GM21528 (cell line): ENCODE data around the gene GNAT2.
"Not testable (repeated sequence)": the region's sequence is repeated elsewhere in the genome, so short reads cannot be mapped to it uniquely, and the experiment has no call there.

Experiments
- ATAC-seq: cut with Tn5 transposase; IDR thresholded peaks from one replicate; pipeline ENCODE4 v1.9.1; 2021; ENCODE audit warnings: mild to moderate bottlenecking, moderate library complexity; ENCODE audit not compliant: unreplicated experiment, low FRiP score

Gene GNAT2

DNA sequence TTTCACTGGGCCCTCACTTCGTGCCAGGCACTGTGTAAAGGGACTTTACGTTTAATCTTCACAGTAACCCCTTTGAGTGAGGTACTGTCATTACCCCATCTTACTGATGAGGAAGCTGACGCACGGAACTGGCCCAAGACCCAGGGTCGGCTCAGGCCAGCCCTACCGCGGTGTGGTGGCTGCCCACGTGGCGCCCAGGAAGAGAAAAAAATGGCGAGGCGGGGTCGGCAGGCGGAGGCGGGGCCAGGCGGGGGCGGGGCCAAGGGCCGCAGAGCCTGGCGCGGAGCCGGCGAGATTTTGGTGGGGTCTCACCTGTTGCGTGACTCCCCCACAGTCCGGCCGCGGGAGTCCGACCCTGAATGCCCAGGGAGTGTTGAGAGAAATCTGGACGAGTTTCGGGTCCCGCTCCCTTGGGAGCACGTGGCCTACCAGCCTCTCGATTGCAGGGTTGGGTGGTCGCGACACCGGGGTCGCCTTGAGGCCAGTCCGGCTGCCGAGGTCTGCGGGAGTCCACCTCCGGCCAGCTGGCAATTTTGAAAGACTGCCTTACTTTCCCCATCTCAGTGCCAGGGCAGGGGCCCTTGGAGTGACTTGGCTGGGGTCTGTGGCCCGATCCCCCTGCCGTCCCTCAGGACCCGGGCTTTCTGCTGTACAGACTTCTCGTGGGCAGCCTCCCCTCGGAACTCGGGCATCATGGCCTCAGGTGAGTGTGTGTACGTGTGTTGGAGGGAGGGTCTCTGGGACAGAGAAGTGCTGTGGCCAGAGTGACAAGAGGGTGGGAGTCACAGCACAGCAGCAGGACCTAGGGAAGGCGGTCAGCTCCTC lies at the start of gene GNAT2, which contains the start of gene AMPD2:
Gene GNAT2, minus strand, starts transcription at position 41 of the 825 bp plus-strand sequence. CDS start 6,746 bp downstream, outside the sequence.
Gene AMPD2, plus strand, starts transcription at position 262 of the 825 bp plus-strand sequence. CDS start 1,339 bp downstream, outside the sequence.
- ATAC-seq, result peak; percentile 48

DNA sequence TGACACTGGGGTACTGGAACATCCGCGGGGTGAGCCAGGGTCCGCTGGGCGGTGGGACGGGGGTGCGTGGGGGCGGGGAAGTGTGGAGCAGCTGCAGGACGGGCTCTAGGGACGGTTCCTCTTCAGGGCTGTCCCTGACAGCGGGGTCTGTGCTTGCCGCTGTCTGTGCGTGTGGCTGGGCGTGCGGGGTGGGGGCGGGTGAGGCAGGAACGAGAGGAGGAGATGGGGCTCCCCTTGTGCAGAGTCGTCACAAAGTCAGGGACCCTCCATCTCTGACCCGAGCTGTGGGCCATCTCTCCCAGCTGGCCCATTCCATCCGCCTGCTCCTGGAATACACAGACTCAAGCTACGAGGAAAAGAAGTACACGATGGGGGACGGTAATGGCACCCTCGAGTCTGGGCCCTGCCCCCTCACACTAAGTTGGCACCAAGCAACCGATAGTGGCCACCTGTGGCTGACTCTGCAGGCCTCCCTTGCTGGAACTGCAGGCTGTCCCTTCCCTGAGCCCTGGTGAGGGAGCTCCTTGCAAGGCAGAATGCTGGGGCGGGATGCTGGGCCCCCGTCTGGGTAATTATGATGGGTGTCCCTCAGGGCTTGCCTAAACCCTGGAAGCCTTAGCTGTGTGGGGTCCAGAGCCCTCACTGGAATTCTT lies 48.8 kb upstream of the GNAT2 start:
- ATAC-seq, result peak; percentile 12

DNA sequence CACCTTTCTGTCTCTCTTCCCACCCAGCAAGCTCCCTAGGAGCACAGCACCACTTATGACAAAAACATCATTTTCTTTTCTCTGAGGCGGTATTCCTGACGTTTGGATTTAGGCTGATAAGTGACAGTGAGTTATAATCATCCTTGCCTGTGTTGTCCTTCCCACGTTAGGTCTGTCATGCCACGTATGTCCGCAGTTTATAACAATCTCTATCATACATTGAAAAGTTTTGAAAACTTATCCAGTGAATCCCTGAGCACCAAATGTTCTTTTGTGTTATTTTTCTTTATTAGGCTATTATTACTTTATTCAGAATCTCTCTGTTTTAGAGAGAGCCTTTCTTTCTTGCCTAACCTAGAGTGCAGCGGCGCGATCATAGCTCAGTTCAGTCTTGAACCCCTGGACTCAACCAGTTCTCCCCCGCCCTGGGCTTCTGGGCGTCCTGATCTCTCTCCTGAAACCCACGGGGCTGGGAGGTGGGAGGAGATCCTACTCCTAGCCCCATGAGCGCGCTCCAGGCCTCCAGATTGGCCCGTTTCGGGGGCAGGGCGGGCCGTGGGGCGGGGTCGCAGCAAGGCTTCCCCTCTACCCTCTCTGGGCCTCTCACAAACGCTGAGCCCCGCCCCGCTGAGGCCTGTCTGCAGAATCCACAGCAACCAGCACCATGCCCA lies 48.2 kb upstream of the GNAT2 start, which contains the start of gene GSTM2:
Gene GSTM2, plus strand, starts transcription at position 606 of the 671 bp plus-strand sequence. Its CDS starts 59 bp downstream, at position 665.
- ATAC-seq, result peak; percentile 88

DNA sequence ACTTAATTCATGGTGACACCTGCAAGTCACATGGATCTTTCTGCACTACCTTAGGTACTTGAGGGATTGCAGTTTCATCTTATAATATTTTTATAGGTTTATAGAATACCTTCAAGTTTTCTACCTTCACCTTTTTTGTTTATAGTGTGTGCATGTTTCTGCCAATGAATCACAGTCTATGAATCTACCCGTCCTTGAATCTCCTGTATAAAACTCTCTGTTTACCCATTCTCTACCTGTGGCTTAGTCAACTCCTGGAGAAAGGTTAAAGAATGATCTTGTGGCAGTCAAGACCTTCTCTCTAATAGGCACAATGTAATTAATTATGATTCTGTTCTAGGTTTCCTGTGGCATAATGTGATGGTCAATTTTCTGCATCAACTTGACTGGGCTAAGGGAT lies 45.3 kb upstream of the GNAT2 start:
- no peak for ATAC-seq

DNA sequence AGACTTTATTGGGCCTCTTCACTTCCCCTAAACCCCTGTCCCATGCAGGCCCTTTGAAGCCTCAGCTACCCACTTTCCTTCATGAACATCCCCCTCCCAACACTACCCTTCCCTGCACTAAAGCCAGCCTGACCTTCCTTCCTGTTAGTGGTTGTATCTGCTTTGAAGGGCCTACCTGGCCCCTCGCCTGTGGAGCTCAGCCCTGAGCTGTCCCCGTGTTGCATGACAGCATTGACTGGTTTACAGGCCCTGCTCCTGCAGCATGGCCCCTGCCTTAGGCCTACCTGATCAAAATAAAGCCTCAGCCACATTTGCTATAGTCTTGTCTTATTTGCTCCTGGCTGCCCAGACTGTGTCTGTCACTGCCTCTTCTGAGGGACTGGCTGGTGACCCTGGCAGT lies 42.0 kb upstream of the GNAT2 start:
- ATAC-seq, result no peak

DNA sequence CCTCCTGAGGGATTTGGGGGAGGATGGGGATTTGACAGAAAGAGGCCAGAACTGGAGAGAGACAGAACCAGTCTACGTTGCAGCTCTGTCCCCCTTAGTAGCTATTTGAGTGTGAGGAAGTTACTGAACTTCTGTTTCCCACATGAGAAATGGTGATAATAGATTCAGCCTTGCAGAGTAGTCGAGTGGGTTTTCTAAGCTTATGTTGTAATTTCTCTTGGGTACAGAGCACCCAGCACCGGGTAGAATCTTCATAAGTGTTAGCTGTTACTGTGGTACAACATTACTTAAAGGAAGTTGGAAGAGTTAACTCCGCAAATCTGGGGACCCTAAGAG lies 41.2 kb upstream of the GNAT2 start:
- not testable (repeated sequence) for ATAC-seq

DNA sequence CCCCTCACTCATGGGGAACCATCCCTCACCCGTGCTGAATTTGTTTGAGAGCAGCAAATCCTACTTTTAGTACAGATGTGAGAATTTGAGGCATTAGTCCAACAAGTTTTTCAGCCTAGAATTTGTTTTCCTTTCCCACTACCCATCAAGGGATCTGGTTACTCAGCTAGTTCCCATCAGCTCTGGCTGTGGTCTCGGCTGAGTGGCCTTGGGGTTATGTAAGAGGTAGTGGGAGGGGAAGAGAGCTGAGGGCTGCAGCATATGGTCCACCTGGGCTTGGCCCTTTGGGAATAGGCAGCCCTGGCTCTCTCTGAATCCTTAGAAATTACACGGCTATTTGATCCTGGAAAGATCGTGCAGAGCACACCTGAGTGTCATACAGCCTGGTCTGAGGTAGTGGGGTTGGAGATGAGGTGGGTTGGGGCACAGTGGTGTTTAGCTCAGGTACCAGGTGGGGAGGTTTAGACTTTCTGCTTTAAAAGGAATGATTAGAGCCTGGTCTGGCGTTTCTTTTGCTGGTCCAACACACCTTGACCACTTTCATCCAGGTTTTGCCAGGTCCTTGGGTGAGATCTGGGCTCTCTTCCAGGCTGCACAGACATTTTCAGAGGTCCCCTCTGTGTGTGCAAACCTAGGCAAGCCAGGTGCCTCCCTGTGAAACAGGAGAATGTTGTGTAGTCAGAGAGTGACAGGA lies 40.7 kb upstream of the GNAT2 start:
- no peak for ATAC-seq

DNA sequence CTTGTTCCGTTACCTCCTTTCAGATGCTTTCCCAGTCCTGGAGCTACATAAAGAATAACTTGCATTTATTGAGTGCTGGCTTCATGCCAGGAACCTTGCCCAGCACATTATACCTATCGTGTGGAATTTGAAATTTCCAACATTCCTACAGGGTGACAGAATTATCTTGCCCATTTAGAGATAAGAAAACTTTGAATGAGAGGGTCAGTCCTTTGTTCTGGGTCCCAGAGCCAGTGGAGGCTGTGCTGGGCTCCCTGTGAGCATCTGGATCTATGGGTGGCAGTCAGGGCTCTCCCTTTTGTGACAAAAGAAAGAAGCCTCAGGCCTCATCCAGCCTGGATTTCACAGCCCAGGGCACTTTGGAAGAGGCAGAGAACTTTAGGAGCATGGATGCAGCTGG lies 39.7 kb upstream of the GNAT2 start:
- ATAC-seq, result no peak

DNA sequence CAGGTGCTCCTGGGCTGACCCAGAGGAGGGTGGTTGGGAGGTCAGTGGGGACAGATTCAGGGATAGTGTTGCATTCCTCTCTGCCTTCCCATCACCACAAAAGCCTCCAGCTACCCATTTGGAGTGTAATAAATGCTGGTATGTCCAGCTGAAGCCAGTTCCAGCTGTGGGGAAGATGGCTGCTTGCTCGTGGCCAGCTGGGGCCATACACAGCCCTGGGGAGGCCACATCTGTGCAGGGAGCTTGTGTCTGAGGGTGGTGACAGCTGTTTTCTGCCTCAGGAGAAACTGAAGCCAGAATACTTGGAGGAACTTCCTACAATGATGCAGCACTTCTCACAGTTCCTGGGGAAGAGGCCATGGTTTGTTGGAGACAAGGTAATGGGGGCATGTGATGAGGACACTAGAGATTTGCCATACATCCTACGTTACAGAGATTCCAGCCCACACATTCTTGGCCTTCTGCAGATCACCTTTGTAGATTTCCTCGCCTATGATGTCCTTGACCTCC lies 39.2 kb upstream of the GNAT2 start:
- ATAC-seq, result no peak

DNA sequence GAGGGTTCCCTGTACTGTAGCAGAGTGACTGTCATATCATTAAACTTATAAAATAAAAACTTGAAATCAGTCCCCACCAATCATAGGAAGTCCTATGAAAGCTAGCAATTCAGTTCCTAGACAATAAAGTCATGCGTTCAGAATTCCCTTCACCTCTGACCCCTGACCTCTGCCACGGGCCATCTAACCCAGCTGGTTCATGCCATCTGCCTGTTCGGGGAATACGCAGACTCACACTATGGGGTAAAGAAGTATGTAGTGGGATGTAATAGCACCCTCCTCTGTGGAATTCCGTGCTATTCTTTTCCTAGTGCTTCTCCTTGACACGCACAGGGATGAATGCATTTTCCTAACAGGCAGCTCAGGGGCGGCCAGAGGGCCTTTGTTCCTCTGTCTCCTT lies 38.6 kb upstream of the GNAT2 start:
- no peak for ATAC-seq

DNA sequence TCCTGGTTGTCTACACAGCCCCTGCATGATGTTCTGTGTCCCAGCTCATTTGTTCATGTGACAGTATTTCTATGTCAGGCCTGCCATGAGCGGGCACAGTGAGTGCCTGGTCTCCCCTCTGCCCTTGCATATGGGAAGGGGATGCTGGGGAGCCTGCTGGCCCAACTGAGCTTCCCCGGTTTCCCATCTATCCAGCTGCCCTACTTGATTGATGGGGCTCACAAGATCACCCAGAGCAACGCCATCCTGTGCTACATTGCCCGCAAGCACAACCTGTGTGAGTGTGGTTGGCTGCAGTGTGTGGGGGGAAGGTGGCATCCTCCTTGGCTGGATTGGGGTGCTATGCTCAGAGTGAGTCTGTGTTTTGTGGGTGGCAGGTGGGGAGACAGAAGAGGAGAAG lies 38.0 kb upstream of the GNAT2 start:
- no peak for ATAC-seq

DNA sequence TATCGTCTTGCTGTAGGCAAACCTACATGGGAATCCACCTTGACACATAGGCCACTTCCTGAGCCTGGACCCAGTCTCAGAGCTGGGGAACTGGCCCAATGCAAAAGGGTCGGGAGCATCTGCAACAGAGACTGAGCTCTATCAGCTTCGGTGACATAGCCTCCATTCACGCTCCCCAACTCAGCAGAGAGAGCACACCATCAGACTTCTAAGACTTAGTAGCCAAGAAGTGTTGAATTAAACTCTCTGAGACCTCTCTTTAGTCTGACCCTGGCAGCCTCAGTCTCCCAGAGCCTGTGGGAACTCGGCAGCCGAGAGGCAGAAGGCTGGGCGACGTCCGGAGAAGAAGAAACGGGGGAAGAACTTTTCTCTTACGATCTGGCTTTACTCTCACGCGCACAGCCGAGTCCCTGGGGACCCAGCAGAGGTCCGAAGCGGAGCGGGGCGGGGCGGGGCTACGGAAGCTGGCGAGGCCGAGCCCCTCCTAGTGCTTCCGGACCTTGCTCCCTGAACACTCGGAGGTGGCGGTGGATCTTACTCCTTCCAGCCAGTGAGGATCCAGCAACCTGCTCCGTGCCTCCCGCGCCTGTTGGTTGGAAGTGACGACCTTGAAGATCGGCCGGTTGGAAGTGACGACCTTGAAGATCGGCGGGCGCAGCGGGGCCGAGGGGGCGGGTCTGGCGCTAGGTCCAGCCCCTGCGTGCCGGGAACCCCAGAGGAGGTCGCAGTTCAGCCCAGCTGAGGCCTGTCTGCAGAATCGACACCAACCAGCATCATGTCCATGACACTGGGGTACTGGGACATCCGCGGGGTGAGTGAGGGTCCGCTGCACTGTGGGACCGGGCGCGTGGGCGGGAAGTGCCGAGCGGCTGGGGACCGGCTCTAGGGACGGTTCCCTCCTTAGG lies 36.5 kb upstream of the GNAT2 start, which contains the start of gene GSTM4:
Gene GSTM4, plus strand, starts transcription at position 485 of the 905 bp plus-strand sequence. Its CDS starts 291 bp downstream, at position 776.
- ATAC-seq, result peak; percentile 93

DNA sequence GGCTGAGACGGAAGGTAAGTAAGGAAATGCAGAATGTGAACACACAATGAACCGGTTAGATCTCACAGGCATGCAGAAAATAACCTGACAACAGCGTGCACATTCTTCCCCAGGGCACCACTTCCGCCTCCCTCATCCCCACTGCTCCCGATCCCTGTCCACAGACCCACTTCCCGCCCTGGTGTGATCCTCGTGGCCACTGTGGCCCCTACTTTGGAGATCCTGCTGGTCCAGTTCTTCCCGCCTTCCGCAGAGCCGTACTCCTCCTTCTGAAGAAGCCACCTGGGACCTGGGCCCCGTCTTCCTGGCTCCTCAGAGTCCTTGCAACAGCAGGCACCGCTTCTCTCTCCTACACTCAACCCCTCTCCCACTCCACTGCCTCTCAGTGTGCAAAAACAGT lies 35.1 kb upstream of the GNAT2 start:
- no peak for ATAC-seq

DNA sequence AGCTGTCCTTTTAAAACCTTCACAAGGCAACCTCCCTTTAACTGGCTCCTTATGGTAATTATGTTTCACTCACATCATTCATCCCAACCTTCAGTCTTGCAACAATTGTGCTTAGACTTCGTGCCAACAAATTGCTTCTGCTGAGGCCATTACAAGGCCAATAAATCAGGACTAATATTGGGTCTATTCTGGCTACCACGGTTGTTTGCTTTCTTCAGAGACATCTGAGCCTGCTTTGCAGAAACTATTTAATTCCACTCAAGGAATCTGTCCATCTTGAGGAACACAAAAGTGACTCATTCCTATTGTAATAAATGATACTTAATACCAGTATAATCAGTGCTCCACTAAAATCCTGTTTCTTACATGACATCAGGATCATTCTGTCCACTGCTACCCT lies 33.9 kb upstream of the GNAT2 start:
- ATAC-seq, result no peak

DNA sequence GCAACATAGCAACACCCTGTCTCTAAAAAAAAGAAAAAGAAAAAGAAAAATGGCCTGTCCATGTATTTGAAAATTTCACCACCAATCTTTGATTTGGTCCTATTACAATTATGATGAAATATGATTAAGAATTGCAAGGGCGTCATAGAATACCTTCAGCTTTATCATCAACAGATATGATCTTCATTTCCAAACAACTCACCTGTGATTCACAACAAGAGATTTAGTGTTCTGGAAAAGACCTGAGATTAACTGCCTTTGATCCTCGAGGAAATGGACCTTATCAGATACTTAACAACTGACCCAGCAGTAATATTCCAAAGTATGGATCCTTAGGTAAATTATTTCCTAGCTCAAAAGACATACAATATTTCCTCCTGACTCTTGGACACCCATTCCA lies 33.0 kb upstream of the GNAT2 start:
- ATAC-seq, result no peak

DNA sequence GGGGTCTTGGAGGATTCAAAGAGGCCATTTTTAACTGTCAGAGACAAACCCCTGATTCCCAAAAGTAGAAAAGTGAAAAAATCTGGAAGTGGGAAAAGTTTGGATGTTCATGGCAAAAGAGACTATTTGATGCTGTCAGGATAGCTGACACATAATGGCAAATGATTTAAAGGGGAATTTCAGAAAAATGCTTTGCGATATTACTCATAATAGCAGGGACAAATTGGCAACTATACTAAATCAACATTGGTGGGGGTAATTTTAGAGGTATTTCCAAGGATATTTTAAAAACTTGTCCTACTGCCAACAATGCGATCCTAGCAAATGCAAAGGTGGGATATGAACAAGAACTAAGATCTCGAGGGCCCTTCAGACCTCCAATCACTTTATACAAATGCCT lies 31.2 kb upstream of the GNAT2 start:
- ATAC-seq, result no peak

DNA sequence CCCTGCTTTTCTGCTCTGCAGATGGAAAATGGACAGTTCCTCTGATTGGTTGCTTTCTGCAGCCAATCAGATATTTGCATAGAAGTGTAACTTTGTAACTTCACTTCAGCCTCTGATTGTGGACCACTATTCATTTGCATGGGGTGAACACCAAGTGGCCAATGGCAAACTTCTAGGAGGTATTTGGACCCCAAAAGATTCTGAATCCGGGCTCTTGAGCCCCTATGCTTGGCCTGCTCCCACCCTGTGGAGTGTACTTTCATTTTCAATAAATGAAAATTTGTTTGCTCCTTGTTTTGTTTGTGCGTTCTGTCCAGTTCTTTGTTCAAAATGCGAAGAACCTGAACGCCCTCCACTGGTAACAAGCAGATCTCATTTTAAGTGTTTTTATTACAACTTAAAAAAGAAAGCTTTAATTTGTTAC lies 30.1 kb upstream of the GNAT2 start:
- no peak for ATAC-seq

DNA sequence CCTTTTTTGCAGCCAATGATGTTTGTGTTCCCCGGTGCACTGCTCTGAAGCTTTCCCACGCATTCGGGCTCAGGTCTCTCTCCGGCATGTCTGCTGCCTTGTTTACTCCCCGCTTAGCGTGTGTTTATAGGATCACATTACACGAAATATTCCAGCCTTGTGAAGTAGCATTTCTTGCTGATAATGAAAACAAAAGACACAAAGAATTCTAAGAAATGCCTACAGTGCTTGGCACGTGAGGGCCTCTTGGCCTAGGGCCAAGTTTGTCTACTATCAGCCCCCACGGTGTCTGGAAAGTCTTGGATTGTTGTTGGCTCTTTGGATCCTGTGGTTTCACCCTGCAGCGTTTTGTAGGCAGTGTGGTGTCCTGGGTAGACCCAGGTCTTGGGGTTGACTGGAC lies 25.3 kb upstream of the GNAT2 start:
- no peak for ATAC-seq
